Psoas muscle (tissue), 8 donors: Measurements from ENCODE around the gene TMEM59L. TPM values are rescaled to one million over a fixed set of nuclear protein-coding genes. Genes with fewer than 3 reads are reported as not detected.

Experiments used
- ATAC-seq, 4 donors: fragments of 200-7000 bp; cut with Tn5 transposase; one replicate each; pipeline ENCODE4 v1.9.1; 2020; ENCODE audit warnings: moderate library complexity in 3 of 4, mild to moderate bottlenecking in 2 of 4
- DNase-seq, 2 donors: peaks; one replicate each; pipeline ENCODE4 v3.0.0-alpha.2; 2020
- H3K27ac ChIP-seq: fragments of 200-600 bp; one replicate; pipeline ENCODE4 v1.8.0; 2022
- H3K27me3 ChIP-seq, 3 donors: fragments of 200-600 bp in 1 of 3; one replicate each; pipeline versions ENCODE4 v1.6.1 to v1.8.0; 2013 to 2022; ENCODE audit warnings: low read length in 2 of 3, mild to moderate bottlenecking in 2 of 3, moderate library complexity in 1 of 3; ENCODE audit not compliant: insufficient read depth in 3 of 3
- H3K36me3 ChIP-seq, 2 donors: fragments of 200-600 bp in 1 of 2; one replicate each; pipeline versions ENCODE4 v1.6.1 to v1.8.0; 2013 to 2022; ENCODE audit warnings: low read depth in 1 of 2, mild to moderate bottlenecking in 1 of 2, moderate library complexity in 1 of 2; ENCODE audit not compliant: insufficient read depth in 1 of 2
- H3K4me1 ChIP-seq: fragments of 200-600 bp; one replicate; pipeline ENCODE4 v1.8.0; 2022
- H3K4me3 ChIP-seq: fragments of 200-600 bp; one replicate; pipeline ENCODE4 v1.8.0; 2022; ENCODE audit warnings: mild to moderate bottlenecking
- H3K9me3 ChIP-seq: fragments of 200-600 bp; one replicate; pipeline ENCODE4 v1.8.0; 2022
- WGBS, 3 donors: extraction: QIAGEN DNeasy Blood & Tissue Kit; methylation state at CpG; one replicate each; pipeline versions ENCODE4 v1.1.6 to v1.1.7; 2013; 5-methylcytosine and 5-hydroxymethylcytosine counted together
- intact Hi-C, 2 donors: fragments of 100-400 bp; cut with DNase I; formaldehyde crosslinking; loops; one replicate each; pipeline versions ENCODE4 v1.11.0 to v1.14.2; 2022
- polyA plus RNA-seq, 3 donors: library from polyadenylated mRNA; stranded (reverse); fragments of 200-250 nt; gene quantifications; one replicate each; pipeline ENCODE4 v1.2.3, GENCODE V29; 2013
- total RNA-seq, 4 donors: library from RNA; stranded (reverse); fragmentation: NEBNext Ultra II Directional in 2 of 4; extraction: Animal tissue kit (Norgen Biotek cat#: 25700) in 2 of 4; gene quantifications; one replicate each; pipeline versions ENCODE4 v1.2.1 to v1.2.4, GENCODE V29; 2021 to 2023
- TF ChIP-seq, protein P1 (sequence below): fragments of 200-600 bp; IDR thresholded peaks from one replicate; pipeline ENCODE4 v1.8.0; 2022; ENCODE audit warnings: antibody characterized with exemption
- donor health status: healthy with polysubstance abuse.
- donor health status: DM: no; HTN: no; CAD: no; lungs with moderate emphysema.
- donor health status: Bipolar disorder and iron deficiency.
- donor health status: healthy.
- donor health status: DM: yes; HTN: yes; CAD: no.
- donor health status: DM: no; HTN: no; CAD: no.
- donor health status: DM: no; HTN: no; CAD: no.
- donor health status: DM: yes; HTN: yes; CAD: no.

TMEM59L gene
- total and polyA plus RNA-seq, 7 donors: 0.79 to 4.8 (median 2.5) TPM

DNA sequence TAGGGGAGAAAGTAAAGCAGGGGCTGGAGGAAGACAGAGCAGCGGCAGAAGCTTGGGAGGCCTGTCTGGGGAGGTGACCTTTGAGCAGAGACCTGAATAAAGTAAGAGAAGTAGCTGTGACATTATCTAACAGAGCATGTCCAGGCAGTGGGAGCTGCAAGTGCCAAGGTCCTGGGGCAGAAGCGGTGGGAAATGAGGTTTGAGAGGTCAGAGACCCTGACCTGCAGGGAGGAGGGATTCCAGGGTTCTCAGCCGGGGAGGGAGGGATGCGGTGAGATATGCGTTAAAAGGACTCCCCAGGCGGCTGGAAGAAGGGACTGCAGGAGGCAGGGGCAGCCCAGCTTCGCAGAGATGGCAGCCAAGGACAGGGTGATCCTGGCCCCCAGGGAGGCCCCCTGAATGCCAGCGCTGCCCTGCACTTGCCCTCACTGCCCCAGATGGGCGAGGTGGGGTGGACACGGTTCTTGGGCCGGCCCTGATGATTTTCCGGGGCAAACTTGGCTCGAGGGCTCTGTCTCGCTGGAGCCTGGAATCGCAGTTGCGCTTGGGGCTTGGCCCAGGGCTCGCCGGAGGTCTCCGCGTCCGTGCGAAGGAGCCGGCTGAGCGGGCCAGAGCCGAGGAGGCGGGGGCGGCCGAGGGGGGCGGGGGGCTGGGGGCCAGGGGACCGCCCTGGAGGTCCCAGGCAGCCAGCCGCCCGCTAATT, 9.3 kb upstream of the TMEM59L start:
- H3K4me1 ChIP-seq: peaks cover 10% of the 10 kb centered on the region
- intact Hi-C loops: no loop called here
- peak in 1 of 2 donors; percentile 22 for DNase-seq
- H3K36me3 ChIP-seq: no peaks in the 10 kb centered on the region
- ATAC-seq: peak in 3 of 4 donors; percentile 20 to 38 (median 35)
- H3K9me3 ChIP-seq: no peaks in the 10 kb centered on the region
- H3K4me3 ChIP-seq: no peak overlapping the region
- no peak overlapping the region for H3K27ac ChIP-seq
- TF ChIP-seq, protein P1, sequence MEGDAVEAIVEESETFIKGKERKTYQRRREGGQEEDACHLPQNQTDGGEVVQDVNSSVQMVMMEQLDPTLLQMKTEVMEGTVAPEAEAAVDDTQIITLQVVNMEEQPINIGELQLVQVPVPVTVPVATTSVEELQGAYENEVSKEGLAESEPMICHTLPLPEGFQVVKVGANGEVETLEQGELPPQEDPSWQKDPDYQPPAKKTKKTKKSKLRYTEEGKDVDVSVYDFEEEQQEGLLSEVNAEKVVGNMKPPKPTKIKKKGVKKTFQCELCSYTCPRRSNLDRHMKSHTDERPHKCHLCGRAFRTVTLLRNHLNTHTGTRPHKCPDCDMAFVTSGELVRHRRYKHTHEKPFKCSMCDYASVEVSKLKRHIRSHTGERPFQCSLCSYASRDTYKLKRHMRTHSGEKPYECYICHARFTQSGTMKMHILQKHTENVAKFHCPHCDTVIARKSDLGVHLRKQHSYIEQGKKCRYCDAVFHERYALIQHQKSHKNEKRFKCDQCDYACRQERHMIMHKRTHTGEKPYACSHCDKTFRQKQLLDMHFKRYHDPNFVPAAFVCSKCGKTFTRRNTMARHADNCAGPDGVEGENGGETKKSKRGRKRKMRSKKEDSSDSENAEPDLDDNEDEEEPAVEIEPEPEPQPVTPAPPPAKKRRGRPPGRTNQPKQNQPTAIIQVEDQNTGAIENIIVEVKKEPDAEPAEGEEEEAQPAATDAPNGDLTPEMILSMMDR: no peak
- peaks cover 0 to 60% (median 27%) of the 10 kb centered on the region in 3 donors for H3K27me3 ChIP-seq
- 11 to 21% (median 16%) methylated on average over 16 to 32 of the region's 32 CpGs for WGBS, 3 donors

DNA sequence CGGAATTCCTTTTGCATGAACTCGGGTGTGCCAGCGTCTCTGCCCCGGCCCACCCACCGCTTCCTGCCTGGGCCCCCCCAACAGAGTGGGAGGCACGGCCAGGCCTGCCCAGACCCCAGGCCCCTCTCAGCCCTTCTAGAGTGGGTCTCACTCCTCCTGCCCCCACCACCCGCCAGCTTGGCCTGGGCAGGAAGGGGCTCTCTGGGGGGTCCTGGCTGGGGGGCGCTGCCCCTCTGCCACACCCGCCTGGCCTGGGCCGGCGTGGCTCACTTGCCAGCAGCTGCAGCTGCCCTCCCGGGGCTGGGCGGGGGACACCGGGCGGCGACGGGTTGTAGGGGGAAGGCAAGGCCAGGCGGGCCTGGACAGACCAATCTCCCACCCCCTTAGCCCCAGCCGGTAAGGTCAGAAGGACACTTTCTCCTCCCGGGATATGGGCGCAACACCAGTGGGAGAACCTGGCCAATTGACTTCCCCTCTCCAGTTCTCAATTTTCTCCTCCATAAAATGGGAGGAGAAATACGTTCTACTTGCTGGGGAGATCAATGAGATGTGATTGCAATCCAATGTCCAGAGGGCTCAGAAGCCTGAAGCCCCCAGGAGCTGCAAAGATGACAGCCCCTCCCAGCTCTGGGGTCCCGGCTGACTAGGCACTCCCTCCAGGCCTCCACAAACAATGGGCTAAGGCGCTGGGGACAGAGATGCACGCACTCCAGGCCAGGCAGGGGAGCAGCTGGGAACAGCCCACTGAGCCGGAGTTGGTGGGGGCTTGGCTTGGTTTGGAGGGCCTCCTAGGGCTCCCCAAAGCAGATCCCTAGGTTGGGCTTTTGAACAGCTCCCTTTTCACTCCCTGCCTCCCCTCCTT, 8.5 kb upstream of the TMEM59L start:
- intact Hi-C loops: no loop called here
- TF ChIP-seq, protein P1: no peak
- 25 to 31% (median 27%) methylated on average over 22 to 26 of the region's 26 CpGs for WGBS, 3 donors
- no peak overlapping the region for H3K27ac ChIP-seq
- no peaks in the 10 kb centered on the region for H3K36me3 ChIP-seq
- H3K4me3 ChIP-seq: no peak overlapping the region
- DNase-seq: no peak
- peaks cover 0 to 63% (median 28%) of the 10 kb centered on the region in 3 donors for H3K27me3 ChIP-seq
- H3K9me3 ChIP-seq: no peaks in the 10 kb centered on the region
- peak in 1 of 4 donors; percentile 27 for ATAC-seq
- peaks cover 10% of the 10 kb centered on the region for H3K4me1 ChIP-seq

DNA sequence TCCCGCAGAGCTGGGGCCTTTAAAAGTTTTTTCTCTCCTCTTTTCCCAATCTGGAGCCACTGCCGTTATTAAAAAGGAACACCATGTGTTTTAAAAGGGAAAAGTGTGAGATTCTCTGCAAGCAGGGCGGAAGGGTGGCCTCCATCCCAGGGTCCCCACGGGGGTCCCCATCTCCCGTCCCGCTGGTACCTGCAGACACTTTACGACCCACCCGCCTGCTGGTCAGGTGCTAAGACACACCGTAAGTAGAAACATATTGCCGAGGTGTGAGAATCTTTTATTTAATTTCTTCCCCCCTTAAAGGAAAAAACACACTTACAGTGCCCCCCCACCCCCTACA, 7.9 kb upstream of the TMEM59L start:
- DNase-seq (no peak), ATAC-seq (no peak)
- 51 to 62% (median 58%) methylated on average over 10 of the region's 10 CpGs for WGBS, 3 donors
- Histone ChIP-seq H3K27ac (no peak overlapping the region), H3K36me3 (no peaks in the 10 kb centered on the region), H3K27me3 (peaks cover 0 to 66% (median 26%) of the 10 kb centered on the region in 3 donors), H3K4me1 (peaks cover 10% of the 10 kb centered on the region), H3K4me3 (no peak overlapping the region), H3K9me3 (no peaks in the 10 kb centered on the region)
- intact Hi-C loops: no loop called here
- TF ChIP-seq, protein P1: no peak

GRCh38 chr19:18605196-18605545, 7.5 kb upstream of the TMEM59L start:
- peak overlapping the region; percentile 50 for H3K4me3 ChIP-seq
- peaks cover 10% of the 10 kb centered on the region for H3K4me1 ChIP-seq
- intact Hi-C loops: no loop called here
- peak in 1 of 4 donors; percentile 6 for ATAC-seq
- peaks cover 0 to 68% (median 26%) of the 10 kb centered on the region in 3 donors for H3K27me3 ChIP-seq
- no peaks in the 10 kb centered on the region for H3K36me3 ChIP-seq
- TF ChIP-seq, protein P1: no peak
- no peak for DNase-seq
- H3K27ac ChIP-seq: no peak overlapping the region
- 44 to 53% (median 47%) methylated on average over 15 to 17 of the region's 17 CpGs for WGBS, 3 donors
- H3K9me3 ChIP-seq: no peaks in the 10 kb centered on the region
